Endothelial cell of umbilical vein (primary cell): ENCODE measurements around the gene CDK10. TPM values are rescaled to one million over a fixed set of nuclear protein-coding genes. Genes with fewer than 3 reads are reported as not detected.

ENCODE experiments used
- BruUV-seq: library from RNA; stranded (reverse); fragments of 400-500 nt; replicated peaks from 2 replicates; lab custom pipeline; 2021; lab: Mats Ljungman, UMichigan
- CTCF ChIA-PET: fragments of 300-600, 350-600 bp; sonication (Branson Sonifier 250); formaldehyde crosslinking; loops from one replicate; lab custom pipeline; 2021; ENCODE audit warnings: antibody characterized with exemption, inconsistent platforms; lab: Charles Lee
- POLR2A ChIA-PET: fragments of 300-600, 350-600 bp; sonication (Branson Sonifier 250); formaldehyde crosslinking; loops from one replicate; lab custom pipeline; 2021; ENCODE audit warnings: antibody characterized with exemption, inconsistent platforms; lab: Charles Lee
- DNase-seq: peaks from one replicate; pipeline ENCODE4 v3.0.0-alpha.2; 2011; ENCODE audit warnings: low read depth, low spot score
- FAIRE-seq: peaks from 2 replicates; lab custom pipeline; 2011; peaks lifted over from hg19 to GRCh38; lab: Jason Lieb, UNC
- H2AFZ ChIP-seq: 2 replicates; pipeline ENCODE4 v1.6.0; 2012; ENCODE audit warnings: low read depth, low read length, control low read depth, inconsistent platforms
- H3K27ac ChIP-seq: 2 replicates; pipeline ENCODE4 v1.5.1; 2011; ENCODE audit warnings: low read depth, mild to moderate bottlenecking, control low read depth, low read length, moderate library complexity; ENCODE audit not compliant: insufficient read depth
- H3K27me3 ChIP-seq, 2 experiments: 2 replicates each; pipeline versions ENCODE4 v1.6.0 to v1.6.1; 2011; ENCODE audit warnings: low read length in 2 of 2, mixed read lengths in 1 of 2; ENCODE audit not compliant: control insufficient read depth in 2 of 2, insufficient read depth in 2 of 2
- H3K36me3 ChIP-seq, 2 experiments: 2 replicates in 1 of 2; 3 replicates in 1 of 2; pipeline ENCODE4 v1.5.1; 2011; ENCODE audit warnings: low read length in 2 of 2, mild to moderate bottlenecking in 1 of 2, moderate library complexity in 1 of 2; ENCODE audit not compliant: control insufficient read depth in 2 of 2, insufficient read depth in 2 of 2; ENCODE audit errors: extremely low read depth in 1 of 2
- H3K4me1 ChIP-seq: 3 replicates; pipeline ENCODE4 v1.5.1; 2011; ENCODE audit warnings: mild to moderate bottlenecking, low read length; ENCODE audit not compliant: control insufficient read depth, insufficient read depth; ENCODE audit errors: extremely low read depth
- H3K4me2 ChIP-seq: 2 replicates; pipeline ENCODE4 v1.6.1; 2011; ENCODE audit warnings: low read length, control low read depth, mixed read lengths; ENCODE audit not compliant: insufficient read depth
- H3K4me3 ChIP-seq, 3 experiments: fragments of 200-600 bp in 1 of 3; sonication (generic), shearing (Covaris generic) in 1 of 3; replicated peaks in 1 of 3; 2 replicates each; pipeline ENCODE4 v1.5.1; 2011 to 2016; ENCODE audit warnings: control low read depth in 3 of 3, low read length in 3 of 3, mild to moderate bottlenecking in 2 of 3, inconsistent platforms in 1 of 3, low read depth in 1 of 3, moderate library complexity in 1 of 3; ENCODE audit not compliant: insufficient read depth in 1 of 3
- H3K79me2 ChIP-seq: 2 replicates; pipeline ENCODE4 v1.6.0; 2012; ENCODE audit warnings: low read length, inconsistent platforms; ENCODE audit not compliant: control insufficient read depth, insufficient read depth
- H3K9ac ChIP-seq: replicated peaks from 2 replicates; pipeline ENCODE3; 2011; ENCODE audit warnings: low read length, control low read depth; ENCODE audit not compliant: insufficient read depth; ENCODE audit errors: extremely low read depth
- H3K9me1 ChIP-seq: replicated peaks from 3 replicates; pipeline ENCODE4 v1.6.0; 2011; ENCODE audit warnings: mild to moderate bottlenecking, low read length; ENCODE audit not compliant: control insufficient read depth, insufficient read depth; ENCODE audit errors: extremely low read depth
- H3K9me3 ChIP-seq: replicated peaks from 2 replicates; pipeline ENCODE4 v1.5.1; 2012; ENCODE audit warnings: low read length, inconsistent platforms; ENCODE audit not compliant: control insufficient read depth, insufficient read depth
- H4K20me1 ChIP-seq: replicated peaks from 2 replicates; pipeline ENCODE3; 2011; ENCODE audit warnings: mild to moderate bottlenecking, low read length; ENCODE audit not compliant: control insufficient read depth, insufficient read depth; ENCODE audit errors: extremely low read depth
- CTCF ChIP-seq, 2 donors: IDR thresholded peaks; 1 replicate in 1 of 2; 2 replicates in 1 of 2; pipeline ENCODE4 v1.5.1; 2011; ENCODE audit warnings: low read length in 2 of 2, mild to moderate bottlenecking in 2 of 2, moderate library complexity in 2 of 2, control low read depth in 1 of 2, inconsistent platforms in 1 of 2, low read depth in 1 of 2; ENCODE audit not compliant: insufficient read depth in 1 of 2; ENCODE audit errors: extremely low read depth in 1 of 2
- EZH2 ChIP-seq: IDR thresholded peaks from 2 replicates; pipeline ENCODE4 v1.6.1; 2012; ENCODE audit warnings: borderline replicate concordance, low read depth, mild to moderate bottlenecking, moderate library complexity, low read length, inconsistent platforms; ENCODE audit not compliant: severe bottlenecking
- FOS ChIP-seq: IDR thresholded peaks from 2 replicates; pipeline ENCODE4 v1.6.1; 2011; ENCODE audit warnings: mild to moderate bottlenecking, low read length, moderate library complexity, borderline replicate concordance; ENCODE audit not compliant: insufficient read depth
- GATA2 ChIP-seq: IDR thresholded peaks from 2 replicates; pipeline ENCODE4 v1.7.0; 2011; ENCODE audit warnings: low read depth, mild to moderate bottlenecking, moderate library complexity, mixed read lengths, low read length; ENCODE audit not compliant: insufficient read length, insufficient read depth
- JUN ChIP-seq: IDR thresholded peaks from 2 replicates; pipeline ENCODE4 v1.6.1; 2011; ENCODE audit warnings: borderline replicate concordance, low read depth; ENCODE audit not compliant: insufficient read length, insufficient read depth
- MAX ChIP-seq: IDR thresholded peaks from 2 replicates; pipeline ENCODE4 v1.6.1; 2011; ENCODE audit not compliant: insufficient read depth, insufficient read length
- MYC ChIP-seq: IDR thresholded peaks from one replicate; pipeline ENCODE4 v1.6.1; 2011; ENCODE audit warnings: mild to moderate bottlenecking, low read depth, low read length
- POLR2A ChIP-seq: IDR thresholded peaks from 2 replicates; pipeline ENCODE4 v1.6.1; 2012; ENCODE audit warnings: low read depth, mild to moderate bottlenecking, control low read depth, low read length
- POLR2AphosphoS5 ChIP-seq: IDR thresholded peaks from 2 replicates; pipeline ENCODE4 v1.6.1; 2012; ENCODE audit warnings: low read depth, mild to moderate bottlenecking, control low read depth, low read length, moderate library complexity; ENCODE audit not compliant: insufficient read depth
- dilution Hi-C: fragments of 300-500 bp; cut with MboI; formaldehyde crosslinking; loops from one replicate; pipeline ENCODE4 v1.15.0; 2019; ENCODE audit warnings: low sequenced_read_pairs; ENCODE audit not compliant: extremely low pct_ligation_motif_present
- intact Hi-C: fragments of 100-400 bp; cut with micrococcal nuclease; formaldehyde crosslinking; loops from one replicate; pipeline ENCODE4 v1.10.0; 2022
- polyA plus RNA-seq, 4 experiments: library from polyadenylated mRNA; depleted of rRNA in 3 of 4; stranded (reverse) in 3 of 4; unstranded in 1 of 4; fragments of >200 nt; gene quantifications; 2 replicates each; pipeline versions ENCODE4 v1.2.1 to v1.2.3, GENCODE V29; 2011 to 2012; ENCODE audit warnings: missing spikeins in 1 of 4
- total RNA-seq: library from RNA; stranded (reverse); gene quantifications from 2 replicates; pipeline ENCODE4 v1.2.3, GENCODE V29; 2021

The CDK10 gene
- total and polyA plus RNA-seq, 2 donors (not counting 3 experiments of a cell fraction or from before 2014, with no cell fraction given) = 74.5 to 99.9 TPM

- Histone ChIP-seq H3K27me3 (no peaks in the 10 kb centered on the region), H2AFZ (no peak overlapping the region), H3K79me2 (peaks cover 12% of the 10 kb centered on the region), H3K9me3 (no peaks in the 10 kb centered on the region), H3K4me2 (no peak overlapping the region), H4K20me1 (no peaks in the 10 kb centered on the region), H3K9me1 (no peaks in the 10 kb centered on the region), H3K9ac (no peak overlapping the region), H3K4me3 (no peak overlapping the region), H3K4me1 (no peaks in the 10 kb centered on the region), H3K36me3 (peaks cover 10 to 48% of the 10 kb centered on the region in 2 experiments), H3K27ac (no peak overlapping the region)
- intact Hi-C loops = loop anchor here (10.0 kb wide), 1 partner anchor 155 kb away; the partner anchor contains the start of gene CPNE7
- CTCF ChIA-PET = no interaction called here
- BruUV-seq = no TSS peak
- TF ChIP-seq GATA2 (no peak), CTCF (IDR thresholded peaks at IDR 0.05; ENCODE audit: extremely low read depth in 1 of 2, insufficient read depth in 1 of 2, low read depth in 1 of 2, low read length in 2 of 2) (no peak), POLR2AphosphoS5 (no peak), MYC (no peak), POLR2A (no peak), EZH2 (no peak), FOS (no peak), JUN (no peak), MAX (no peak)
- dilution Hi-C loops = no loop called here
- no peak for DNase-seq
- POLR2A ChIA-PET = no interaction called here
- FAIRE-seq = no peak
These were observed 43.5 kb downstream of the CDK10 start for GRCh38 chr16:89729863-89730593.
